ENCODE measurements around the gene NDFIP1. TPM values are rescaled to one million over a fixed set of nuclear protein-coding genes. Genes with fewer than 3 reads are reported as not detected.

The NDFIP1 gene
- total and polyA plus RNA-seq, 2 of the 8 experiments (the other 6 are each of a cell fraction or from before 2014, with no cell fraction given): 8.8 to 27.1 TPM

- no peak overlapping the region for H3K4ac ChIP-seq (replicated peaks; ENCODE audit: insufficient read length, low read depth, low read length)
- no peak overlapping the region for H3K56ac ChIP-seq (replicated peaks; ENCODE audit: insufficient read length, low read depth, low read length)
- no peak for FAIRE-seq
- peaks cover 0 to 3% (median 0%) of the 10 kb centered on the region in 4 experiments; a peak in 1 of 8 replicates for H3K36me3 ChIP-seq (ENCODE audit: control insufficient read depth in 2 of 4, insufficient read depth in 4 of 4, low read length in 3 of 4)
- H4K8ac ChIP-seq (ENCODE audit: extremely low read depth, insufficient read depth, low read length): no peak overlapping the region
- H2AK5ac ChIP-seq (ENCODE audit: low read depth, low read length): no peak overlapping the region
- H3K14ac ChIP-seq (ENCODE audit: insufficient read length): no peak overlapping the region
- no peak overlapping the region for H3K4me3 ChIP-seq (ENCODE audit: extremely low read depth in 1 of 4, insufficient read depth in 2 of 4, low read depth in 3 of 4, low read length in 4 of 4)
- no peak overlapping the region for H2AFZ ChIP-seq (ENCODE audit: low read length)
- H2BK12ac ChIP-seq (ENCODE audit: low read depth, low read length): no peak overlapping the region
- no peak overlapping the region for H2BK5ac ChIP-seq (ENCODE audit: low read depth, low read length)
- no peak for DNase-seq (ENCODE audit: low read depth in 1 of 2, low spot score in 2 of 2)
- H3K79me1 ChIP-seq (ENCODE audit: low read depth, low read length): no peaks in the 10 kb centered on the region; the same call in 1 of the 2 replicates
- H2BK20ac ChIP-seq (ENCODE audit: low read length): no peak overlapping the region
- no peak overlapping the region for H2BK120ac ChIP-seq (replicated peaks; ENCODE audit: low read depth, low read length)
- POLR2A ChIA-PET (ENCODE audit: partially characterized antibody): interaction anchor here (0.6 kb wide), 1 partner anchor 79 kb away, joined by 3 read pairs; no protein-coding TSS in a partner anchor
- no peak overlapping the region for H3K23ac ChIP-seq (ENCODE audit: insufficient read length)
- H2BK15ac ChIP-seq (ENCODE audit: low read length): no peak overlapping the region
- H4K20me1 ChIP-seq (replicated peaks in 1 of 2; ENCODE audit: control insufficient read depth in 1 of 2, insufficient read depth in 2 of 2, low read length in 2 of 2): no peaks in the 10 kb centered on the region
- no peak overlapping the region for H3K18ac ChIP-seq (ENCODE audit: extremely low read depth, low read length)
- no peak overlapping the region for H4K5ac ChIP-seq (ENCODE audit: insufficient read length, low read depth, low read length)
- no peak overlapping the region for H3K4me2 ChIP-seq (ENCODE audit: insufficient read depth in 1 of 2, low read depth in 2 of 2, low read length in 2 of 2)
- H4K91ac ChIP-seq (replicated peaks; ENCODE audit: insufficient read length, low read length): no peak overlapping the region
- H3K23me2 ChIP-seq (ENCODE audit: low read depth, low read length): no peaks in the 10 kb centered on the region
- CTCF ChIA-PET (ENCODE audit: partially characterized antibody): interaction anchor here (0.6 to 2.3 kb wide), 8 partner anchors 9 to 459 kb away, joined by 3 to 6 read pairs (median 3); no protein-coding TSS in a partner anchor
- H3K9ac ChIP-seq (replicated peaks in 1 of 4; ENCODE audit: extremely low read depth in 1 of 4, low read depth in 3 of 4, low read length in 3 of 4): no peak overlapping the region
- 70% methylated on average over 3 of the region's 3 CpGs; no CpG with 5 or more reads in 1 of the 2 experiments for WGBS, 2 experiments (ENCODE audit: extremely low coverage in 1 of 2, insufficient coverage in 1 of 2, insufficient read length in 1 of 2, insufficient replicate concordance in 2 of 2, low coverage in 1 of 2, low lambda C conversion rate in 2 of 2, missing lambda C conversion rate in 1 of 2)
- H3K9me3 ChIP-seq (ENCODE audit: insufficient read depth in 2 of 2, low read depth in 1 of 2, low read length in 1 of 2): 0 out of 4 replicates have a peak, but pooled peaks cover 2 to 4% of the 10 kb centered on the region in 2 experiments
- no peak for TF ChIP-seq POU5F1 (IDR thresholded peaks at IDR 0.05; ENCODE audit: low read depth, low read length)
- TF ChIP-seq SP1 (IDR thresholded peaks at IDR 0.05; ENCODE audit: low read depth, low read length): no peak
- no peak for TF ChIP-seq HDAC2 (IDR thresholded peaks at IDR 0.05; ENCODE audit: borderline replicate concordance in 1 of 2, low read depth in 2 of 2, low read length in 2 of 2)
- no peak for TF ChIP-seq YY1 (IDR thresholded peaks at IDR 0.05; ENCODE audit: low read depth, low read length)
- no peak for TF ChIP-seq RBBP5 (IDR thresholded peaks at IDR 0.05; ENCODE audit: borderline replicate concordance, low read depth, low read length)
- TF ChIP-seq BACH1 (IDR thresholded peaks at IDR 0.05; ENCODE audit: low read length): no peak
- no peak for TF ChIP-seq CBX8 (IDR thresholded peaks at IDR 0.05; ENCODE audit: borderline replicate concordance, low read depth, low read length)
- TF ChIP-seq MAX (IDR thresholded peaks at IDR 0.05): no peak
- peaks cover 0 to 45% of the 10 kb centered on the region in 2 experiments; a peak in 2 of 4 replicates for H3K79me2 ChIP-seq (ENCODE audit: control insufficient read depth in 1 of 2, insufficient read depth in 2 of 2, low read length in 2 of 2)
- no peak overlapping the region for H3K27ac ChIP-seq (ENCODE audit: low read depth, low read length)
- H3K4me1 ChIP-seq (replicated peaks in 1 of 4; ENCODE audit: control insufficient read depth in 3 of 4, insufficient read depth in 4 of 4, low read length in 3 of 4): peaks cover 0 to 6% (median 2%) of the 10 kb centered on the region in 4 experiments; a peak in 2 of 7 replicates
- H3K27me3 ChIP-seq (replicated peaks in 1 of 4; ENCODE audit: control insufficient read depth in 3 of 4, extremely low read depth in 1 of 4, insufficient read depth in 3 of 4, low read length in 3 of 4): no peaks in the 10 kb centered on the region
These were observed 20.2 kb downstream of the NDFIP1 start for GRCh38 chr5:142128675-142129208.
